Right cardiac atrium (tissue), 5 donors: ENCODE measurements around the gene ZC3H4. TPM values are rescaled to one million over a fixed set of nuclear protein-coding genes. Genes with fewer than 3 reads are reported as not detected.

Source experiments
- ATAC-seq, 2 donors: fragments of 200-7000 bp; cut with Tn5 transposase; one replicate each; pipeline versions ENCODE4 v1.8.0 to v1.9.1; 2020; ENCODE audit warnings: moderate library complexity in 2 of 2, mild to moderate bottlenecking in 1 of 2
- DNase-seq, 3 donors: peaks; one replicate each; pipeline ENCODE4 v3.0.0-alpha.2; 2020
- H3K27ac ChIP-seq: one replicate; pipeline ENCODE4 v1.5.1; 2013; ENCODE audit warnings: mild to moderate bottlenecking, low read length, control low read depth, moderate library complexity
- H3K27me3 ChIP-seq: one replicate; pipeline ENCODE4 v1.6.1; 2013; ENCODE audit not compliant: control insufficient read depth, insufficient read depth
- H3K4me1 ChIP-seq: one replicate; pipeline ENCODE4 v1.6.1; 2013; ENCODE audit warnings: low read length; ENCODE audit not compliant: control insufficient read depth, insufficient read depth
- H3K4me3 ChIP-seq: one replicate; pipeline ENCODE4 v1.5.1; 2013; ENCODE audit warnings: low read length, control low read depth
- H3K9me3 ChIP-seq: one replicate; pipeline ENCODE4 v1.6.1; 2013; ENCODE audit warnings: low read length; ENCODE audit not compliant: control insufficient read depth
- WGBS: extraction: QIAGEN DNeasy Blood & Tissue Kit; methylation state at CpG from one replicate; pipeline ENCODE4 v1.1.7; 2013; 5-methylcytosine and 5-hydroxymethylcytosine counted together
- intact Hi-C, 4 donors: fragments of 100-400 bp; cut with DNase I; formaldehyde crosslinking; loops; one replicate each; pipeline versions ENCODE4 v1.11.0 to v1.14.0; 2022 to 2023
- polyA plus RNA-seq: library from polyadenylated mRNA; stranded (reverse); fragments of 200-250 nt; gene quantifications from one replicate; pipeline ENCODE4 v1.2.3, GENCODE V29; 2013
- total RNA-seq, 4 donors: library from RNA; stranded (reverse); fragmentation: NEBNext Ultra II Directional; extraction: Animal tissue kit (Norgen Biotek cat#: 25700); gene quantifications; one replicate each; pipeline ENCODE4 v1.2.1, GENCODE V29; 2021
- donor health status: healthy with polysubstance abuse.
- donor health status: DM: no; HTN: yes; CAD: no.
- donor health status: DM: no; HTN: no; CAD: no.
- donor health status: DM: no; HTN: yes; CAD: no; lungs with severe emphysema.
- donor health status: DM: yes; HTN: yes; CAD: no.

Gene ZC3H4
- total and polyA plus RNA-seq, 5 donors, result 12.4 to 27.7 (median 26.4) TPM

GRCh38 chr19:47026889-47027288, 86.7 kb downstream of the ZC3H4 start:
- ATAC-seq (no peak), DNase-seq (peak in 1 of 3 donors; percentile 18)
- WGBS, result 91% methylated on average over 8 of the region's 8 CpGs
- Histone ChIP-seq H3K4me3 (no peak overlapping the region), H3K27me3 (no peaks in the 10 kb centered on the region), H3K4me1 (no peaks in the 10 kb centered on the region), H3K9me3 (no peaks in the 10 kb centered on the region), H3K27ac (no peak overlapping the region)
- intact Hi-C loops, result no loop called here

GRCh38 chr19:47026156-47026555, 87.4 kb downstream of the ZC3H4 start:
- Histone ChIP-seq H3K4me3 (no peak overlapping the region), H3K27me3 (no peaks in the 10 kb centered on the region), H3K27ac (no peak overlapping the region), H3K9me3 (no peaks in the 10 kb centered on the region), H3K4me1 (no peaks in the 10 kb centered on the region)
- intact Hi-C loops, result no loop called here
- 89% methylated on average over 2 of the region's 2 CpGs for WGBS
- DNase-seq (no peak), ATAC-seq (peak in 1 of 2 donors; percentile 12)

GRCh38 chr19:47024502-47024901, 89.1 kb downstream of the ZC3H4 start:
- WGBS, result 86% methylated on average over 5 of the region's 5 CpGs
- Histone ChIP-seq H3K27ac (no peak overlapping the region), H3K27me3 (no peaks in the 10 kb centered on the region), H3K4me3 (no peak overlapping the region), H3K4me1 (peaks cover 3% of the 10 kb centered on the region), H3K9me3 (no peaks in the 10 kb centered on the region)
- no peak for DNase-seq
- ATAC-seq, result no peak
- intact Hi-C loops, result no loop called here

GRCh38 chr19:47023448-47023794, 90.2 kb downstream of the ZC3H4 start:
- Histone ChIP-seq H3K27ac (no peak overlapping the region), H3K4me1 (peaks cover 3% of the 10 kb centered on the region), H3K9me3 (no peaks in the 10 kb centered on the region), H3K4me3 (no peak overlapping the region), H3K27me3 (no peaks in the 10 kb centered on the region)
- intact Hi-C loops, result no loop called here
- DNase-seq, result no peak
- WGBS, result 53% methylated on average over 7 of the region's 7 CpGs
- no peak for ATAC-seq

- Histone ChIP-seq H3K27me3 (no peaks in the 10 kb centered on the region), H3K4me1 (peaks cover 3% of the 10 kb centered on the region), H3K4me3 (no peak overlapping the region), H3K9me3 (no peaks in the 10 kb centered on the region), H3K27ac (no peak overlapping the region)
- ATAC-seq (no peak), DNase-seq (no peak)
- WGBS, result 21% methylated on average over 33 of the region's 33 CpGs
- intact Hi-C loops, result no loop called here
Measured at GRCh38 chr19:47022541-47023447, 90.8 kb downstream of the ZC3H4 start.

- ATAC-seq, result no peak
- Histone ChIP-seq H3K4me3 (no peak overlapping the region), H3K27ac (no peak overlapping the region), H3K4me1 (peaks cover 3% of the 10 kb centered on the region), H3K27me3 (no peaks in the 10 kb centered on the region), H3K9me3 (no peaks in the 10 kb centered on the region)
- intact Hi-C loops, result no loop called here
- WGBS, result 45% methylated on average over 14 of the region's 14 CpGs
- DNase-seq, result no peak
Measured at GRCh38 chr19:47022140-47022536, 91.4 kb downstream of the ZC3H4 start.

- WGBS, result 13% methylated on average over 50 of the region's 50 CpGs
- Histone ChIP-seq H3K4me3 (peak overlapping the region; percentile 28), H3K4me1 (peaks cover 3% of the 10 kb centered on the region), H3K27ac (no peak overlapping the region), H3K9me3 (no peaks in the 10 kb centered on the region), H3K27me3 (no peaks in the 10 kb centered on the region)
- DNase-seq (no peak), ATAC-seq (peak in 1 of 2 donors; percentile 7)
- intact Hi-C loops, result no loop called here
Measured at GRCh38 chr19:47021536-47022139, 91.9 kb downstream of the ZC3H4 start.

GRCh38 chr19:47020992-47021496, 92.5 kb downstream of the ZC3H4 start:
- intact Hi-C loops, result no loop called here
- Histone ChIP-seq H3K9me3 (no peaks in the 10 kb centered on the region), H3K27me3 (no peaks in the 10 kb centered on the region), H3K4me3 (peak overlapping the region; percentile 34), H3K4me1 (peaks cover 3% of the 10 kb centered on the region), H3K27ac (no peak overlapping the region)
- DNase-seq (peak in 2 of 3 donors; percentile 42 to 70), ATAC-seq (peak; percentile 14 to 30)
- 1% methylated on average over 37 of the region's 37 CpGs for WGBS

- no peak overlapping the region for H3K27ac ChIP-seq
- ATAC-seq (peak in 1 of 2 donors; percentile 8), DNase-seq (peak in 1 of 3 donors; percentile 51)
- intact Hi-C loops, result no loop called here
- under 1% methylated on average over 62 of the region's 62 CpGs for WGBS
- H3K4me3 ChIP-seq, result peak overlapping the region; percentile 34
- H3K4me1 ChIP-seq, result peaks cover 3% of the 10 kb centered on the region
- no peaks in the 10 kb centered on the region for H3K27me3 ChIP-seq
- H3K9me3 ChIP-seq, result no peaks in the 10 kb centered on the region
Measured at GRCh38 chr19:47020132-47020805, 93.3 kb downstream of the ZC3H4 start.

GRCh38 chr19:47019431-47020041, 94.0 kb downstream of the ZC3H4 start, which contains the start of gene NPAS1:
Gene NPAS1 (plus strand): TSS chr19:47019837. CDS start chr19:47021048, 1,211 bp downstream.
- ATAC-seq, result peak; percentile 26 to 34
- WGBS, result 2% methylated on average over 58 of the region's 58 CpGs

More at GRCh38 chr19:47019431-47020041, 94.0 kb downstream of the ZC3H4 start, which contains the start of gene NPAS1:
- intact Hi-C loops, result no loop called here
- H3K4me3 ChIP-seq, result peak within 1 kb of the TSS; percentile 34
- H3K4me1 ChIP-seq, result peaks cover 3% of the 10 kb centered on the region
- H3K9me3 ChIP-seq, result no peaks in the 10 kb centered on the region
- no peak within 1 kb of the TSS for H3K27ac ChIP-seq
- no peak for DNase-seq
- H3K27me3 ChIP-seq, result no peaks in the 10 kb centered on the region
